ENCODE results near the gene PECR.

Gene PECR

DNA sequence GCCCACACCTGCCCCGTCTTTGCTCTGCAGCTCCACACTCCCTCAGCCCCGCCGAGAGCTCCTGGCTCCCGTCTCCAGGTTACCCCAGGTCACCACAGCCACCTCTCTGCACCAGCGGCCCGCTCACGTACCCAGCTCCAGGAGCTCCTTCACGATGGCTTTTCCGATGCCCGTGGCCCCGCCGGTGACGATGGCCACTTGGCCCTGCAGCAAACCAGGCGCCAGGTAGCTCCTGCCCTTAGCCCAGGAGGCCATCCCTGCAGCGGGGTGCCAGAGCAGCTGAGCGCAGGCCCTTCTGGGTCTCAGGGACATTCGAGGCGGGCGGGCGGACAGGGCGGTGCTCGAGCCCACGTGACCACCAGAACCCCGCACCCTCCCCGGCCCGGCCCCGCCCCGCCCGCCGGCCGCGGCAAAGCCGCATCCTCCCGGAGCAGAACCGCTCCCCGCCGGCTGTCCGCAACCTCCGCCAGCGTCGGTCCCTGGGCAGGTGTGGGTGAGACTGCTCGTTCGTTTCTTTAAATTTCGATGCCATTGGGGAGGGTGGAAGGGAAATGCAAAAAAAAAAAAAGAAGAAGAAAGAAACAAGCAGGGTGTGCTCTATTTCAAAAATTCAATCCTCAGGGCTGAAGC is at the start of gene PECR, which contains the start of gene TMEM169:
Gene PECR, minus strand, starts transcription at position 323 of the 630 bp plus-strand sequence. Its CDS starts 68 bp downstream, at position 255.
Gene TMEM169, plus strand, starts transcription at position 433 of the 630 bp plus-strand sequence. CDS start 14,045 bp downstream, outside the sequence.
- peak within 1 kb of the TSS; percentile 81 for H3K27ac ChIP-seq
- H3K4me1 ChIP-seq (ENCODE audit: control insufficient read depth in 1 of 2, insufficient read depth in 1 of 2, low read depth in 1 of 2, low read length in 1 of 2): peaks cover 48 to 56% of the 10 kb centered on the region in 2 experiments
- TF ChIP-seq, protein P1, sequence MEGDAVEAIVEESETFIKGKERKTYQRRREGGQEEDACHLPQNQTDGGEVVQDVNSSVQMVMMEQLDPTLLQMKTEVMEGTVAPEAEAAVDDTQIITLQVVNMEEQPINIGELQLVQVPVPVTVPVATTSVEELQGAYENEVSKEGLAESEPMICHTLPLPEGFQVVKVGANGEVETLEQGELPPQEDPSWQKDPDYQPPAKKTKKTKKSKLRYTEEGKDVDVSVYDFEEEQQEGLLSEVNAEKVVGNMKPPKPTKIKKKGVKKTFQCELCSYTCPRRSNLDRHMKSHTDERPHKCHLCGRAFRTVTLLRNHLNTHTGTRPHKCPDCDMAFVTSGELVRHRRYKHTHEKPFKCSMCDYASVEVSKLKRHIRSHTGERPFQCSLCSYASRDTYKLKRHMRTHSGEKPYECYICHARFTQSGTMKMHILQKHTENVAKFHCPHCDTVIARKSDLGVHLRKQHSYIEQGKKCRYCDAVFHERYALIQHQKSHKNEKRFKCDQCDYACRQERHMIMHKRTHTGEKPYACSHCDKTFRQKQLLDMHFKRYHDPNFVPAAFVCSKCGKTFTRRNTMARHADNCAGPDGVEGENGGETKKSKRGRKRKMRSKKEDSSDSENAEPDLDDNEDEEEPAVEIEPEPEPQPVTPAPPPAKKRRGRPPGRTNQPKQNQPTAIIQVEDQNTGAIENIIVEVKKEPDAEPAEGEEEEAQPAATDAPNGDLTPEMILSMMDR (IDR thresholded peaks at IDR 0.05): no peak
- H3K9me3 ChIP-seq: no peaks in the 10 kb centered on the region
- no peaks in the 10 kb centered on the region for H3K36me3 ChIP-seq
- H3K4me3 ChIP-seq (ENCODE audit: low read depth in 1 of 2, low read length in 1 of 2): peak within 1 kb of the TSS; percentile 83 to 91
- H3K27me3 ChIP-seq: no peaks in the 10 kb centered on the region

DNA sequence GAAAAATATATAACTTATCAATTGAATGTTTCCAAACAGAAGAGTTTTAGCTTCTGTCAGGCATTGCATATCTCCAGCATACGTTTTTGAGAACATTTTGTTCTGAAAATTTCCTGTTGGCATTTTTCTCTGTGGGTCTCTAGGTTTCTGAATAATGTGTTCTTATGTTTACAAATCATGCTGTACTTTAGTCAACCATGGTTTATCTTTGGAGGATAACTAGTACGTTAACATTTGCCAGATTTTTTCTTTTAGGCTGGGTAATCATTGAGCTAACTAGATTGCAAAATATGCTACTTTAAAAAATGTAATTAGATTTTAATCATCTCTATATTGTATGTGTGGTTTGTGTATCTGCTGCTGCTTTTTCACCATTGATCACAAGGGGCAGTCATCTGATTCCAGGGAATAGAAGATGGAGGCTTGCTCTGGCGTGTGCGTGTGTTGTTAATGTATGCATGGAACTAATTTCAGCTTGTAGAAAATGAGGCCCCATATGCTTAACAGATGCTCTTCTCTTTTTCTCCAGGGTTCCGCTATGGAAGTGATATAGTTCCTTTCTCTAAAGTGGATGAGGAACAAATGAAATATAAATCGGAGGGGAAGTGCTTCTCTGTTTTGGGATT is 48.9 kb upstream of the PECR start:
- peak overlapping the region in 1 of 2 experiments; percentile 31 for H3K4me3 ChIP-seq (ENCODE audit: low read depth in 1 of 2, low read length in 1 of 2)
- peaks cover 89 to 91% of the 10 kb centered on the region in 2 experiments for H3K4me1 ChIP-seq (ENCODE audit: control insufficient read depth in 1 of 2, insufficient read depth in 1 of 2, low read depth in 1 of 2, low read length in 1 of 2)
- no peaks in the 10 kb centered on the region for H3K27me3 ChIP-seq
- no peaks in the 10 kb centered on the region for H3K9me3 ChIP-seq
- peaks cover 76% of the 10 kb centered on the region for H3K36me3 ChIP-seq
- TF ChIP-seq, protein P1 (IDR thresholded peaks at IDR 0.05): no peak
- H3K27ac ChIP-seq: peak overlapping the region; percentile 82

DNA sequence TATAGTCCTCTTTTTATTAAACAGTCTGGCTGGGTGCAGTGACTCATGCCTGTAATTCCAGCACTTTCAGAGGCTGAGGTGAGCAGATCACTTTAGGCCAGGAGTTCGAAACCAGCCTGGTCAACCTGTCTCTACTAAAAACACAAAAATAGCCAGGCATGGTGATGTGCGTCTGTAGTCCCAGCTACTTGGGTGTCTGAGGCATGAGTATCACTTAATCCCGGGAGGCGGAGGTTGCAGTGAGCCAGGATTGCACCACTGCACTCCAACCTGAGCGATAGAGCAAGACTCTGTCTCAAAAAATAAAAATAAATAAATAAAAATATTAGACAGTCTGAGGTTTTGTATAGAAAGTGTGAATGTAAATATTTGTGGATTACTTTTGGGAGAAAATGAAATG is 45.3 kb upstream of the PECR start:
- Histone ChIP-seq H3K4me3 (ENCODE audit: low read depth in 1 of 2, low read length in 1 of 2) (no peak overlapping the region), H3K27me3 (no peaks in the 10 kb centered on the region), H3K9me3 (no peaks in the 10 kb centered on the region), H3K36me3 (peaks cover 84% of the 10 kb centered on the region), H3K27ac (peak overlapping the region; percentile 82), H3K4me1 (ENCODE audit: control insufficient read depth in 1 of 2, insufficient read depth in 1 of 2, low read depth in 1 of 2, low read length in 1 of 2) (peaks cover 59 to 63% of the 10 kb centered on the region in 2 experiments)
- TF ChIP-seq, protein P1 (IDR thresholded peaks at IDR 0.05): no peak

DNA sequence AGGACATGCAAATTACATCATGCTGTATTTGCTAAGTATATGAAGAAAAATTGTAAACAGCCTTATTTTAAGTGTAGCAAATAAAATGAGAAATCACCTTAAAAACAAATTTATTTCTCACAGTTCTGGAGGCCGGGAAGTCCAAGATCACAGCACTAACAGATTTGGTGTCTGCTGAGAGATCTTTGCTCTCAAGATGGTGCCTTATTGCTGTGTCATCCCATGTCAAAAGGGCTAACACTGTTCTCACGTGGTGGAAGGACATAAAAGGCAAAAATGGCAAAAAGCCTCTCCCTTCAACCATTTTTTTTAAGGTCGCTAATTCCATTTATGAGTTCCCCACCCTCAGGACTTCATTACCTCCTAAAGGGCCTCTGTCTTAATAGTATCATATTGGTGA is 39.6 kb upstream of the PECR start:
- H3K27me3 ChIP-seq: no peaks in the 10 kb centered on the region
- no peak overlapping the region for H3K27ac ChIP-seq
- H3K36me3 ChIP-seq: peaks cover 79% of the 10 kb centered on the region
- H3K4me3 ChIP-seq (ENCODE audit: low read depth in 1 of 2, low read length in 1 of 2): no peak overlapping the region
- H3K4me1 ChIP-seq (ENCODE audit: control insufficient read depth in 1 of 2, insufficient read depth in 1 of 2, low read depth in 1 of 2, low read length in 1 of 2): peaks cover 23 to 30% of the 10 kb centered on the region in 2 experiments
- no peaks in the 10 kb centered on the region for H3K9me3 ChIP-seq
- TF ChIP-seq, protein P1 (IDR thresholded peaks at IDR 0.05): no peak

DNA sequence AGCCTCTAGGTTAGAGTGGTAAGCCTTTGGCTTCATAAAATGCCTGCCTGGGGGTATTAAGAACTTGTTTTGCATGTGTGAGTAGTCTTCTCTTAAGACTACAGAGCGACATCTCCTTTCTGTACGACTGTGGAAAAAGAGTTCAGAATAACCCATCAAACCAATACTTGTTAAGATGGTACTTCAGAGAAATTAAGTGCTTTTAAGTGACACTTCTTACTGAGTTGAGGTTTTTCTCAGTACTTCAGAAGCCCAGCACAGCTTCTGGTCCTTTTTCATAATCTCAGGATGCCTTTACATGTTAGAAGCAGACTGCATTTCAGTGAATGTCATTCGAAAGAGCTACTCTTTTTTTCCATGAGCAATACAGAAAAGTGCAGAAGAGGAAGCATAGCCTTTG is 38.4 kb upstream of the PECR start:
- H3K4me1 ChIP-seq (ENCODE audit: control insufficient read depth in 1 of 2, insufficient read depth in 1 of 2, low read depth in 1 of 2, low read length in 1 of 2): peaks cover 34 to 37% of the 10 kb centered on the region in 2 experiments
- H3K27me3 ChIP-seq: no peaks in the 10 kb centered on the region
- peaks cover 66% of the 10 kb centered on the region for H3K36me3 ChIP-seq
- TF ChIP-seq, protein P1 (IDR thresholded peaks at IDR 0.05): no peak
- no peaks in the 10 kb centered on the region for H3K9me3 ChIP-seq
- no peak overlapping the region for H3K27ac ChIP-seq
- no peak overlapping the region for H3K4me3 ChIP-seq (ENCODE audit: low read depth in 1 of 2, low read length in 1 of 2)

Data from neutrophil (primary cell).